Measurements from ENCODE around the gene AKIRIN1.

Gene AKIRIN1

DNA sequence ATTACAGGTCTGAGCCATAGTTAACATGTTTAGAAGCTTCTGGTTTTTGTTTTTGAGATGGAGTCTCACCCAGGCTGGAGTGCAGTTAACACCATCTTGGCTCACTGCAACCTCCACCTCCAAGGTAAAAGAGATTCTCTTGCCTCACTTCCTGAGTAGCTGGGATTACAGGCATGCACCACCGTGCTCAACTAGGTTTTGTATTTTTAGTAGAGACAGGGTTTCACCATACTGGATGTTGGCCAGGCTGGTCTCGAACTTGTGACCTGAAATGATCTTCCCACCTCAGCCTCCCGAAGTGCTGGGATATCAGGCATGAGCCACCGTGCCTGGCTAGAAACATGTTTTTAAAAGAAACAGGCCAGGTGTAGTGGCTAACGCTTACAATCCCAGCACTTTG, 45.6 kb downstream of the AKIRIN1 start:
- H3K27ac ChIP-seq, result no peak overlapping the region
- no peak for TF ChIP-seq ZFX (IDR thresholded peaks at IDR 0.05; ENCODE audit: borderline replicate concordance)

DNA sequence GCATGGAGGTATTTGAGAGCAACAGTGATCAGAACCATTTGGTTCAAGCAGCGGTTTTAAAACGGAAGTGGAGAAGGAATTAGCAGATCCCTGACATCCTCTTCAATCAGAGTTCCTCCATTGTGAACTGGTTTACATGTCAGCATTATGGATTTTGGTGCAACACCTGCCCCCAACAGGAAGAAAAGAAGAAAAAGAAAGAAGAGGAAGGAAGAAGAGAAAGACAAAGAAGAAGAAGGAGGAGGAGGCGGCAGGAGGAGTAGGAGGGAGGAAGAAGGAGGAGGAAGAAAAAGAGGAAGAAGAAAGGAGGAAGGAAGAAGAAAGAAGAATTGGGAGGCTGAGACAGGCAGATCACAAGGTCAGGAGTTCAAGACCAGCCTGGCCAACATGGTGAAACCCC, 52.4 kb downstream of the AKIRIN1 start:
- no peak overlapping the region for H3K27ac ChIP-seq
- TF ChIP-seq ZFX (IDR thresholded peaks at IDR 0.05; ENCODE audit: borderline replicate concordance), result no peak
- TF ChIP-seq, protein P1, sequence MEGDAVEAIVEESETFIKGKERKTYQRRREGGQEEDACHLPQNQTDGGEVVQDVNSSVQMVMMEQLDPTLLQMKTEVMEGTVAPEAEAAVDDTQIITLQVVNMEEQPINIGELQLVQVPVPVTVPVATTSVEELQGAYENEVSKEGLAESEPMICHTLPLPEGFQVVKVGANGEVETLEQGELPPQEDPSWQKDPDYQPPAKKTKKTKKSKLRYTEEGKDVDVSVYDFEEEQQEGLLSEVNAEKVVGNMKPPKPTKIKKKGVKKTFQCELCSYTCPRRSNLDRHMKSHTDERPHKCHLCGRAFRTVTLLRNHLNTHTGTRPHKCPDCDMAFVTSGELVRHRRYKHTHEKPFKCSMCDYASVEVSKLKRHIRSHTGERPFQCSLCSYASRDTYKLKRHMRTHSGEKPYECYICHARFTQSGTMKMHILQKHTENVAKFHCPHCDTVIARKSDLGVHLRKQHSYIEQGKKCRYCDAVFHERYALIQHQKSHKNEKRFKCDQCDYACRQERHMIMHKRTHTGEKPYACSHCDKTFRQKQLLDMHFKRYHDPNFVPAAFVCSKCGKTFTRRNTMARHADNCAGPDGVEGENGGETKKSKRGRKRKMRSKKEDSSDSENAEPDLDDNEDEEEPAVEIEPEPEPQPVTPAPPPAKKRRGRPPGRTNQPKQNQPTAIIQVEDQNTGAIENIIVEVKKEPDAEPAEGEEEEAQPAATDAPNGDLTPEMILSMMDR (IDR thresholded peaks at IDR 0.05), result no peak

DNA sequence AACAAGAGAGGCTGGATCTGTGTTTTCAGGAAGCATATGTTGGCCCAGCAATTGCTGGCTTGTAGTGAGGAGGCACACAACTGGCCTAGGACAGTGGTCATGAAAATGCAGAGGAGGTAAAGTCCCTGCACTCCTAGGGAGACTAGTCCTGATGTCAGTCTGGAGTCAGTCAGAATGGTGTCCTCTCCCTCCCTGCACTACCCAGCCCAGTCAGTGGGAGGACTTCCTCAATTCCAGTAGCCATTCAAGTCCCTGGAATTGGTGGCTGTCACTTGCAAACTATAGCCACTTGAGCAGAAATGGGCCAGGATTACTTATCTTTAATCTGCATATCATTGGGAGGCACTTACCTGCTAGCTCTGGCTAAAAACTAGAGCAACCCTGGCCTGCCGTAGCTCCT, 53.7 kb downstream of the AKIRIN1 start:
- H3K27ac ChIP-seq, result no peak overlapping the region

DNA sequence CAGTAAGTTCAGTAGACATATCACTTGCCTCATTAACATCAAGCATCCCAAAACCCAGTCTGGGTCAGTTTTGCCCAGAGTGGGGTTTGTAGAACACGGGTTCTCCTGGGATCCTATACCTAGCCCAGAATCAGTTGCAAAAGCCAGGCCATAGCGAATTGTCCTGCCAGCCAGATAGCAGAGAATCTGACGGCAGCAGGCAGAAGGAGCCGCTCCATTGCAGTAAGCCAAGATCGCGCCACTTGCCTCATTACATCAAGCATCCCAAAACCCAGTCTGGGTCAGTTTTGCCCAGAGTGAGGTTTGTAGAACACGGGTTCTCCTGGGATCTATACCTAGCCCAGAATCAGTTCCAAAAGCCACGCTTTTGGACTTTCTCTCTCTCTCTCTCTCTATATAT, 54.2 kb downstream of the AKIRIN1 start:
- no peak for TF ChIP-seq ZFX (IDR thresholded peaks at IDR 0.05; ENCODE audit: borderline replicate concordance)
- TF ChIP-seq, protein P1 (IDR thresholded peaks at IDR 0.05), result no peak
- no peak overlapping the region for H3K27ac ChIP-seq

More for the DNA sequence above, 53.7 kb downstream of the AKIRIN1 start:
- TF ChIP-seq ZFX (IDR thresholded peaks at IDR 0.05; ENCODE audit: borderline replicate concordance), result no peak
- TF ChIP-seq, protein P1 (IDR thresholded peaks at IDR 0.05), result no peak

DNA sequence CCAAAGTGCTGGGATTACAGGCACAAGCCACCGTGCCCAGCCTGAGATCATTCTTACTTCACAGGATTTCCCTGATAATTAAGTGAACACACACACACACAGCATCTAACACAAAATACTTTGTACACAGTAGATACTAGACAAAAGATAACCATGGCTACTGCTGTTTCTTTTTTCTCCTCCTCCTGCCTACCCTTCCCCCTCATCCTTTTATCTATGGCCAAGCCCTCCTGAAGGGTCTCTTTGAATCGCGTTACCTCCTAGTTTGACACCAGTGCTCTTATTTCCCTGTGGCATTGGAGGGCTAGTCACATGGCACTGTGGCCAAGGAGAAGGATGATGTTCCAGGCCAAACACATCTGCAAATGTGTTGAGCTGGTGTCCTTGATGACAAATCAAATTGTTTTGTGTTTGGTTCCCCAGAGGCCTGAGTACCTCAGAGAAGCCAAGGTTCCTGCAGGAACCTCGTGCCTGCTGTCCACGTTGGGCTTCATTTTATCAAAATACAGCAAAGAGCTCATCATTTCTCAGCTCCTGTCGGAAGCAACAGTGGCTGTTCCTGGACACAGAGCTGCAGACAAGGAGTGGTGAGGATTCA, 55.6 kb downstream of the AKIRIN1 start:
- no peak overlapping the region for H3K27ac ChIP-seq
- TF ChIP-seq, protein P1 (IDR thresholded peaks at IDR 0.05), result no peak
- TF ChIP-seq ZFX (IDR thresholded peaks at IDR 0.05; ENCODE audit: borderline replicate concordance), result no peak

DNA sequence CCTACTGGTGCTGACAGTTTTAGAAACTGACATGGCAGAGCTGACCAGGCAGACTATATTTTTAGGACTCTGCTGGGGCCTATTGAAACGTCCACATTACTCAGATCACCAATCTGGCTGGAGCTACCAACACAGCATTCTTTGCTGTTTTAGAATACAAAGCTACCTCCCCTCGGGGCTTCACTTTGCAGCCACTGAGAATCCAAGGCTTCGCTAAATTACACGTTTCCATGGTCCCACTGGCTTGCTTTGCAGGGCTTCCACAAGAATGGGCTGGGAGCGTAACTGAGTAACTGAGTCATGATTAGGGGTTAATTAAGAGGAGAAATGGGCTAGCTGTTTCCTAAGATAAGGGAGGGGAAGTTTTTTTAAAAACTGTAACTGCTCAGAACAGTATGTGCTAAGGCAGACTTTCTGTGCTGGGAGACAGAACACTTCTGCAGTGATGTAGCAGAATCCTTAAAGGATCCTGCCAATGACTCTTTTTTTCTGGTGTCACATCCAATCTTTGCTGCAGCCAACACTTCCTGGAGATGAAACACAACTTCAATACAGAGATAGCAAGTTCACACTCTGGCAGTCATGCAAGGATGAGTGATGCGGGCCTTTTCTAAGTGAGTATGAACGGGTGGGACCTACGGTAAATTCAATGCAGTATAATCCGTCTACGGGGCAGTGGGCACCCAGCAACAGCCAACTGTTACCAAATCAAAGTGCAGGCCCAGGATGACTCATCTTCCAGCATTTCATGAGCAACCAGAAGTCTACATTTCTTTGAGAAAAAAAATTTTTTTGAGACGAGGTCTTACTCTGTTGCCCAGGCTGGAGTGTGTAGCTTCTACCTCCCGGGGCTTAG, 56.5 kb downstream of the AKIRIN1 start:
- H3K27ac ChIP-seq, result no peak overlapping the region
- TF ChIP-seq, protein P1 (IDR thresholded peaks at IDR 0.05), result no peak

DNA sequence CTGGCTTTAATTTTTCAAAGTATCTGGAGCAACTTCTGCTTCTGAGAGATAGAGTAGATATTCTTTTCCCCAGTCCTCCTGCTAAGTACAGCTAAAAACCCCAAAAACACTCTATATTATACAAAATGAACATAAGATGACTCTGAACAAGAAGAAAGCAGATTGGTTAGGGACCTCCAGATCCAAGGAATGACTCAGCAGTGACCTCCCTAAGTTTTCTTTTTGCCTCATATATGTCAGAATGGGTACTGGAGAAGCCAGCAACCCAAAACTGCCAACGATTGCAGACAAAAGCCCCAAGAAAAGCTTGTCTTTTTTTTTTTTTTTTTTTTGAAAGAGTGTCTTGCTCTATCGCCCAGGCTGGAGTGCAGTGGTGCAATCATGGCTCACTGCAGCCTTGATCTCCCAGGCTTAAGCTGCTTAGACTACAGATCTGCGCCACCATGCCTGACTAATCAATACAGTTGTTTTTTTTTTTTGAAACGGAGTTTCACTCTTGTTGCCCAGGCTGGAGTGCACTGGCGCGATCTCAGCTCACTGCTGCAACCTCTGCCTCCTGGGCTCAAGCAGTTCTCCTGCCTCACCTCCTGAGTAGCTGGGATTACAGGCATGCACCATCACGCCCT, 57.8 kb downstream of the AKIRIN1 start:
- no peak overlapping the region for H3K27ac ChIP-seq

More for the DNA sequence above, 57.8 kb downstream of the AKIRIN1 start:
- TF ChIP-seq ZFX (IDR thresholded peaks at IDR 0.05; ENCODE audit: borderline replicate concordance), result no peak
- TF ChIP-seq, protein P1 (IDR thresholded peaks at IDR 0.05), result no peak

Measured in 22Rv1 (cell line).